ENCODE data around the gene S100A7A.
"Not testable (repeated sequence)": the region's sequence is repeated elsewhere in the genome, so short reads cannot be mapped to it uniquely, and the experiment has no call there.

Gene S100A7A

DNA sequence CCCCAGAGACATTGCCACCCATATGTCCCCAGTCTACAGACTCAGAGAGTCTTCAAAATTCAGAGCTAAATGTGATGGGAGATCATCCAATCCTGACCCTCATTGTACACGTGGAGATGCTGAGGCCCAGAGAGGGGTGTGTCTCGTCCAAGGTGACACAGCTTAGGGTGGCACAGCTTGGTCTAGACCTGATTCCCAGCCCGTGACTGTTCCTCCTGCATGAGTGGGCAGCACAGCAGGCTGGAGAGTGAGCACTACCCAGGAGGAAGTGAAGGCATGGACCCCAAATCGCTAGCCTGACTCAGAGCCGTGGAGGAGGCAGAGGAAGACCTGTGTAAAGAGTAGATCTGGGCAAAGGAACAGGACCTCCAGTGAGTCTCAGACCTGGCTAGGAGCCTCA is 27.8 kb downstream of the S100A7A start:
- H3K27ac ChIP-seq = no peak overlapping the region
- TF ChIP-seq, protein P1, sequence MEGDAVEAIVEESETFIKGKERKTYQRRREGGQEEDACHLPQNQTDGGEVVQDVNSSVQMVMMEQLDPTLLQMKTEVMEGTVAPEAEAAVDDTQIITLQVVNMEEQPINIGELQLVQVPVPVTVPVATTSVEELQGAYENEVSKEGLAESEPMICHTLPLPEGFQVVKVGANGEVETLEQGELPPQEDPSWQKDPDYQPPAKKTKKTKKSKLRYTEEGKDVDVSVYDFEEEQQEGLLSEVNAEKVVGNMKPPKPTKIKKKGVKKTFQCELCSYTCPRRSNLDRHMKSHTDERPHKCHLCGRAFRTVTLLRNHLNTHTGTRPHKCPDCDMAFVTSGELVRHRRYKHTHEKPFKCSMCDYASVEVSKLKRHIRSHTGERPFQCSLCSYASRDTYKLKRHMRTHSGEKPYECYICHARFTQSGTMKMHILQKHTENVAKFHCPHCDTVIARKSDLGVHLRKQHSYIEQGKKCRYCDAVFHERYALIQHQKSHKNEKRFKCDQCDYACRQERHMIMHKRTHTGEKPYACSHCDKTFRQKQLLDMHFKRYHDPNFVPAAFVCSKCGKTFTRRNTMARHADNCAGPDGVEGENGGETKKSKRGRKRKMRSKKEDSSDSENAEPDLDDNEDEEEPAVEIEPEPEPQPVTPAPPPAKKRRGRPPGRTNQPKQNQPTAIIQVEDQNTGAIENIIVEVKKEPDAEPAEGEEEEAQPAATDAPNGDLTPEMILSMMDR (IDR thresholded peaks at IDR 0.05) = no peak
- TF ChIP-seq ZFX (IDR thresholded peaks at IDR 0.05; ENCODE audit: borderline replicate concordance) = no peak

DNA sequence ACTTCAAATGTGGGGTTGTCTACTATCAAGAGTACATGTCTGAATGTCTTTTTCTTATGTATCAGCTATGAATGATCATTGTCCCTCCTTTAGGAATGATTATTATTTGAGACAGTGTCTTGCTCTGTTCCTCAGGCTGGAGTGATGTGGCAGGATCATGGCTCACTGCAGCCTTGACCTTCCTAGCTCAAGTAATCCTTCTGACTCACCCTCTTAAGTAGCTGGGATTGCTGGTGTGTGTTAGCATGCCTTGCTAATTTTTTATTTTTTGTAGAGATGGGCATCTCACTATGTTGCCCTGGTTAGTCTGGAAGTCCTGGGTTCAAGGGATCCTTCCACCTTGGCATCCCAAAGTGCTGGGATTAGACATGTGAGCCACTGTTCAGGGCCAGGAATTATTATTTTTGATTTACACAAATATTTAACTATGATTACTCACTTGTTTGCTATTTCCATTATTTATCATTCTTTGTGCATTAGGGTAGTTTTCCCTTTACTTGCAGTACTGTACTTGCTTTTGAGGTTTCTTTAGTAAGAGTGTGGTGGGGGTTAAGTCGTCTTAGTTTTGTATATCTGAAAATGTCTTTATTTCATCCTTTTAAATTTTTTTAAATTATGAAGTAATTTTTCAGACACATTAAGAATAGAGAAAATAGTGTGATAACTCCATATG is 31.3 kb downstream of the S100A7A start:
- TF ChIP-seq ZFX (IDR thresholded peaks at IDR 0.05; ENCODE audit: borderline replicate concordance) = no peak
- TF ChIP-seq, protein P1 (IDR thresholded peaks at IDR 0.05) = no peak
- no peak overlapping the region for H3K27ac ChIP-seq

DNA sequence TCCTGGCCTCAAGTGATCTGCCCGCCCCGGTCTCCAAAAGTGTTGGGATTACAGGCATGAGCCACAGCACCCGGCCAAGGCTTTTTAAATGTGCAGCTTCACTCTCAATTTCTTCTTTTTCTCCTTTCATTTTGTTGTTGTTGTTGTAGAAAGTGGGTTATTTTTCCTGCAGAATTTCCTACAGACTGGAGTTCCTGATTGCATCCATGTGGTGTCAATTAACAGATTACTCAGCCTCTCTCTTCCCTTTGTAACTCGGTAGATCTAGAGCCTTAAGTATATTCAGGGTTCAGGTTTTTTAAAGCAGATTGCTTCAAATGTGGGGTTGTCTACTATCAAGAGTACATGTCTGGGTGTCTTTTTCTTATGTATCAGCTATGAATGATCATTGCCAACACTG is 32.5 kb downstream of the S100A7A start:
- H3K27ac ChIP-seq = not testable (repeated sequence)

DNA sequence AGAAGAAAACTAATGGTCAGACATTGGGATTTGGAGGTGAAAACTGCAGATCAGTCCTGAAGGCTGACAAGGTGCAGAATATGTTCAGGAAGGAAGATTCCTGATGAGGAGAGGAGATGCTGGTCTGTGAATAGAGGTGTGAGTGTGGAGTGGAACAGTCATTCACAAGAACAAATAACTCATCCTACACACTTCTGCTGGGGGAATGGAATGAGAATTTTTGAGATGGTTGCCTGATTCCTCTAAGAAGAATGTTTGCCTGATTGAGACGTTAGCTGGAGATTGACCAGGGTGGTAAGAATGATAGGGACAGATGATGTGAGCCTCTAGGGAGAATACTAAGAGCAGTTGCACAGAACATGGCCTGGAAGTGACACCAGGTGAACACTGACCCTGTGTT is 40.1 kb downstream of the S100A7A start:
- TF ChIP-seq, protein P1 (IDR thresholded peaks at IDR 0.05) = no peak
- TF ChIP-seq ZFX (IDR thresholded peaks at IDR 0.05; ENCODE audit: borderline replicate concordance) = no peak
- H3K27ac ChIP-seq = no peak overlapping the region

DNA sequence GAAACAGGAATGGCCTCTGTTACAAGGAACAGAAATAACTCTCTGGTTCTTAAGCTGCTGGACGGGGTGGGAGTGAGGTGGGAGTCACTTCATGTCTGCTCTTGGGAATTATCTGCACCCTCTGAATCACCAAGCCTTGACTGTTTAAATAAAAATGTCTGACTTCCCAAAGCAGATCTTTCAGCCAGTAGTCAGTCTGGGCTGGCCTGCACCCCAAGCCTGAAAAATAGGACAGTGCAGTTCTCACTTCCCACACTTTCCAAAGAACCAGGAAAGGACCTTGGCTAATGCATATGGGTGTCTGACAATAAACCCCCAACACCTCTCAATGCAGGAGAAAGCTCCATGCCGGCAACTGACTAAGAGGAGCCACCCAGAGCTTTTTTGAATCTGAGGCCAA is 43.3 kb downstream of the S100A7A start:
- no peak overlapping the region for H3K27ac ChIP-seq
- no peak for TF ChIP-seq ZFX (IDR thresholded peaks at IDR 0.05; ENCODE audit: borderline replicate concordance)
- TF ChIP-seq, protein P1 (IDR thresholded peaks at IDR 0.05) = no peak

DNA sequence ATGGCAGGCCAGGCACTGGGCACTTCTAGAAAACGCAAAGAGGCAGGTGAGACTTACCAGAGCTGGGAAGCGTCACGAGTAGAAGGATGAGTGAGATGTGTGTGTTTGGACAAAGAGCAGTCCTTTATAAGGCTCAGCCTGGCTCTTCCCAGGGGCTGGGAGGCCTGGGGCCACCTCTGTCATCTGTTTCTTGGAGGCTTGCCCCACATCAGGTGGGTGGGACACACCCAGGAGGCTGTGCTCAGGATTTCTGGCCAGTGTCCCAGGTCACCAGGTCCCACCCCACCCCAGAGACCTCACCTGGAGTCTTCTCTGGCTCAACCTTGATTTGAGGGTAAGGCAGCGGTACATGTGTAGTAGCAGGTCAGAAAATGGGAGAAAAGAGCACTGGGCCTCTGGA is 44.2 kb downstream of the S100A7A start, which contains the start of gene S100A7:
S100A7 (minus strand) TSS at position 101 of the 400 bp plus-strand sequence. CDS start 1,638 bp downstream, outside the sequence.
- TF ChIP-seq, protein P1 (IDR thresholded peaks at IDR 0.05) = no peak
- no peak for TF ChIP-seq ZFX (IDR thresholded peaks at IDR 0.05; ENCODE audit: borderline replicate concordance)
- H3K27ac ChIP-seq = no peak within 1 kb of the TSS

DNA sequence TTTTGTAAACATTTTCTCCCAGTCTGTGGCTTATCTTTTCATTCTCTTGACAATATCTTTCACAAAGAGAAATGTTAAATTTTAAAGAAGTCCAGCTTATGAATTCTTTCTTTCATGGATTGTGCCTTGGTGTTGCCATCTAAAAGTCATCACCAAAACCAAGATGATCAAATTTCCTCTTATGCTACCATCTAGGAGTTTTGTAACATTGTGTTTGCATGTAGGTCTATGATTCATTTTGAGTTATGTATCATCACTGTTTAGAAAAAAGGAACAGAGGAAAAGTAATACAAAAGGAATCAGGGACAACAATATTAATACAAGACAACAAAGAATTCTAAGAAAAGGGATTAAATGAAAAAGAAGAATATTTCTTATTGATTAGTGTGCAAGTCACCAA is 46.4 kb downstream of the S100A7A start:
- not testable (repeated sequence) for H3K27ac ChIP-seq

DNA sequence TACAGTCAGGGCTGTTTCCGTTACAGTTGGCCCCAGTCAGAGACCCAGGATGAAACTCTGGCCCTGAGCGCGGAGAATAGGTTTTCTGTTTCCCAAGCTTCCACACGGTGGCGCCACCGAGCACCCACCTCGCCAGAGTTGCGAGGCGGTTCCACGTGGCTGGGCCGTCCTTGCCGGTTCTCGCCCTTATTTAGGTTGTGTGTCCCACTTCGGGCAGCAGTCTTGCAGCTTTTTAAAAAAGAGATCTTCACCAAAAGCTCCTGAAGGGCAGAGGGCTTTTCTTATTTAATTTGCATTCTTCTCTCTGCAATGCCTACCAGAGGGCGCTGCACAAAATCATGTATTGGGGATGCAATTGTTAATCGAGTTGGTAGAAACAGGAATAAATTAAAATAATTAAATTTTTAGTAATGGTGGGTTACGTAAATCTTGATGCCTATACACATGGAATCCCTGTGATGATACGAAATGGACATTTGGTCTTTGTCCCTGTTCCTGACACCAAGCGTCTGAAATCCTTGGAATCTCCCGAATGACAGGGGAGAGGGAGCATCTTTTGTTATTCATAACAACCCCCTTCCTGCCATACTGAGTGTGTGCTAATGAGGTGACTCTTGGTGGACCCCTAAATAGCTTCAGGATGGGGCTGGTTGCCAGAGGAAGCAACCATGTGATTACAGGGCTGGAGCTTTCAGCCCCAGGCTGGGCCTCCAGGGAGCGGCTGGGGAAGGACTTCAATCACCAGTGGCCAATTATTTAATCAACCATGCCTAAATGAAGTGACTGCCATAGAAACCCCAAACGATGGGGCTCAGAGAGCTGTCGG is 49.7 kb downstream of the S100A7A start:
- H3K27ac ChIP-seq = no peak overlapping the region
- no peak for TF ChIP-seq ZFX (IDR thresholded peaks at IDR 0.05; ENCODE audit: borderline replicate concordance)
- TF ChIP-seq, protein P1 (IDR thresholded peaks at IDR 0.05) = peak; percentile 100

Measured in 22Rv1 (cell line).